GM19238 (cell line): ENCODE data around the gene NTRK2.

Experiments used
- DNase-seq: peaks from one replicate; pipeline ENCODE4 v3.0.0; 2011; ENCODE audit warnings: low spot score; ENCODE audit not compliant: insufficient read length

The NTRK2 gene

DNA sequence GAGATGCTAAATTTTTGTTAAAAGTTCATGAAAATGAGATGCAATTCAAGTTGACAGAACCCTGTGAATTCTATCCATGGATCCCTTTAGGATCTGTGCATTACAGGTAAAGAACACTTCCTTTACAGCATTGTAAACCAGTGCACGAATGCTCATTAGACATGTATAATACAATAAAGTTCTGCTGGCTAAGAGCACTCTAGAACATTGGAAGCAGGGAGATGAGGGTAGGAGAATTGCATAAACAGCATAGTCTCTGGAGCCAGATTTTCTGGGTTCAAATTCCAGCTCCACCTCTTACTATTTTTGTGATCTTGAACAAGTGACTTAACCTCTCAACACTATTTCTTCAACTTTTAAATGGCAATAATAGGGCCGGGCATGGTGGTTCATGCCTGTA lies 300.2 kb downstream of the NTRK2 start:
- no peak for DNase-seq

GRCh38 chr9:84970432-84970831 lies 300.9 kb downstream of the NTRK2 start:
- no peak for DNase-seq

DNA sequence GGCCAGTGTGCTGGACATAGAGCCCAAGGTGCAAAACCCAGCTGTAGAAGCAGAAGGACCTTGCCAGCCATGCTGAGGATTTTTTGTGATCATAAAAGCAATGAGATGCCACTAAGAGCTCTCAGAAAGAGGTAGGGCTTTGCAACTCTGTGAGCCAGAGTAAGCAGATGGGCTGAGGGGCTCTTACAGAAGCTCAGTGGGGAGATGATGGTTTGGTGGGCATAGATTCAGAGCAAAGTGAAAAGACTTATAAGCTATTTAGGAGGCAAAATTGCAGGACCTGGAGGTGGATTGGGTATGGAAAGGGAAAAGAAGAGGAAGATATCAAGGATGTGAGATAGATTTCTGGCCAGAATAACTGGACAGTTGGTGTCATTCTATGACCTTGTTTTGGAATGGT lies 302.0 kb downstream of the NTRK2 start:
- DNase-seq: no peak

DNA sequence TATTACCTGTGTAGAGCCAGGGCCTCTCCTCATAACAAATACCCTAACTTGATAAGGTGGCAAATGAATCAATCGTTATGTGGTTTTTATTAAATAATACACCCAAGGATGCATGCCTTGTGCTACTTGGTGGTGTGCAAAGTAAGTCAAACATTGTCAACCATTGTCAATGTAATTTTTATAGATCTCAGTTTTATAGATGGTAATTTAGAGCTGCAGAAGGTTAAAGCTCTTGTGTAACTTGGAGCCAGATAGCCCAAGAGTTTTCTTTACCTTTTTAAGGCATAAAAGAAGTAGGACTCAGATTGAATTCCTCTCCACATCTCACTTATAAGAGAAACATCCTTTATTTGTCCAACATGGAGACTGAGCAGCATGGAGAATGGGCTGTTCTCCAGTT lies 304.7 kb downstream of the NTRK2 start:
- no peak for DNase-seq

GRCh38 chr9:84974855-84975254 lies 305.3 kb downstream of the NTRK2 start:
- DNase-seq: no peak

GRCh38 chr9:84975926-84976325 lies 306.4 kb downstream of the NTRK2 start:
- DNase-seq: no peak

DNA sequence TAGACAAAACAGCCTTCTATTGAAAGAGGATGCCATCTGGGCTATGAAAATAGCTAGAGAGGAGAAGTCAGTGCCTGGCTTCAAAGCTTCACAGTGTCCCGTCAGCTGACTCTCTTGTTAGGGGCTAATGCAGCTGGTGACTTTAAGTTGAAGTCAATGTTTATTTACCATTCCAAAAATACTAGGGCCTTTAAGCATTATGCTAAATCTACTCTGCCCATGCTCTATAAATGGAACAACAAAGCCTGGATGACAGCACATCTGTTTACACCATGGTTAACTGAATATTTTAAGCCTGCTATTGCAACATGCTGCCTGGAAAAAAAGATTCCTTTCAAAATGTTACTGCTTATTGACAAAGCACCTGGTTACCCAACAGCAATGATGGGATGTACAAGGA lies 309.1 kb downstream of the NTRK2 start:
- DNase-seq: no peak

DNA sequence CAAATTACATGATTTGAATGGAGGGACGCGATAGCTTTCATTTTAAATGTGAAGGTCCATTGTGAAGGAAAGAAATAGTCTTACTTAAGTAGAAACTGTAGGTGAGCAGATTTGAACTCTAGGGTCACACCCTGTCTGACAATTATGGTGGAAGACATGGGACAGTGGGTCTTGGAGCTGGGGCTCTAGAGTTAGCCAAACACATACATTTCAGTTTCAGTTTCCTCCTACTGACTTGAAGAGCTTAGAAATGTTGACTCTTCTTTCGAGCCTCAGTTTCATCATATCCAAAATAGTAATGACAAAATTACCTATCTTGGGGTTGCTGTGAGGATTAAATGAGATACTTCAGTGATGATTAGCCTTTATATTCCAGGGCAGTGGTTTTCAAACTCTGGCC lies 314.2 kb downstream of the NTRK2 start:
- DNase-seq: no peak

GRCh38 chr9:84988621-84989020 lies 319.1 kb downstream of the NTRK2 start:
- no peak for DNase-seq

DNA sequence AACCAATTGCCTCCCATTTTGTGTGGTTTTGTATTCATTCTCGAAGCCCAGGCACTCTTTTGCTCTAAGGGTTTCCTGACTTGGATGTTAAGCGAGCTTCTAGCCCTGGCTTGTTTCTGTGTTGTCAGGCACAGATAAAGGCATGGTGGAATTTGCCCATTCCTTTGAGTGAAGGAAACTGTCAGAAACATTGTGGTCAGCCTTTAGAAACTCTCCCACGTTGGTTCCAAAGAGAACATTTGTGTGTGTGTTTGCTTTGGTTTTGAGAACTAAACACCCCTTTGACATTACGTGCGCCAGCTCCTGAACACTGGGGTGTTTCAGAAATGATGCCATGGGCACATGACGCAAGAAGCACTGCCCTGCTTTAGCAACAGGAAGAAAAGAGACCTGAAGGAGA lies 320.9 kb downstream of the NTRK2 start:
- DNase-seq: no peak

DNA sequence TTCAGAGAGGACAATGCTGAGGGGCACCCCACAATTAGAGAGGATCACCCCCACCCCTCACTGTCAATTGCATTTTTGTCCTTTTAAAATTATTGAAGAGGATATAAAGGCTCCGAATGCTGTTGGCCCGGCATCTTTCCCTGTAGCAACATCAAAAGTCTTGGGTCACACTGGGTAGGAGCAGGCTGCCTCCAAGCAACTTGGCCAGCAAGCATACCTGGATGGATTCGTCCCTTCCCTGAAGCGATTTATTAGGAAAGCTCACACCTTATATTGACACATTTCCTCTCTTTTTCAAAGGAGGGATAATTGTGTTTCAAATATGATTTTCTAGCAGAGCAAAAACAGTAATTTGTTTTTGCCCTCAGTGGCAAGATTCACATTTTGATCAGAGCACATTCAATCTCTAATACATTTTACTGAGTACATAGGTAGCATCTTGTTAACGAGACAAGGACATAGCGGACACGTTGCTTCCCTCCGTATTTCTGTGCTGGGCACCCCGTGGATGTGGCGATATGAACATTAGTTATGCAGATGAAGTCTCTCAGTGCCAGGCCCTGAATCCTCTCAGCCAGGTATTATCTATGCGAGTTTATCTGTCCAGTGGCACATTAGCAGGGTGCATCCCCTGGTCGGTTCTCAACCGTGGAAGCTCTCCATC lies 321.5 kb downstream of the NTRK2 start:
- DNase-seq: no peak

DNA sequence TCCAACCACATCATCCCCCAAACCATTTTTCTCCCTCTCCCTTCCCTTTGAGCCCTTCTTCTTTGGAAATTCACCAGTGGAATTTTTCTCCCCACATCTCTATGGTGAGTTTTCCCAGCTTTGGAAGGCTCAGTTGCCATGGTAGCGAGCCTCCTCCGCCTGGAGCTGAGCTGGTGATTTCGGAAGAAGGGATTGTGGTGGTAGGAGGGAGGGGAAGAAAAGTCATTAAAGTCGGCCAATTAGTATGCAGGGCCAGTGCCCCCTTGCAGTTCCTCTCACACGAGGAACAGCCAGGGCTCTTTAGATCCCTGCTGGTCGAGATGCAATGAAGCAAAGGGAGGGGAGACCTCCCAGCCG lies 322.0 kb downstream of the NTRK2 start:
- no peak for DNase-seq

DNA sequence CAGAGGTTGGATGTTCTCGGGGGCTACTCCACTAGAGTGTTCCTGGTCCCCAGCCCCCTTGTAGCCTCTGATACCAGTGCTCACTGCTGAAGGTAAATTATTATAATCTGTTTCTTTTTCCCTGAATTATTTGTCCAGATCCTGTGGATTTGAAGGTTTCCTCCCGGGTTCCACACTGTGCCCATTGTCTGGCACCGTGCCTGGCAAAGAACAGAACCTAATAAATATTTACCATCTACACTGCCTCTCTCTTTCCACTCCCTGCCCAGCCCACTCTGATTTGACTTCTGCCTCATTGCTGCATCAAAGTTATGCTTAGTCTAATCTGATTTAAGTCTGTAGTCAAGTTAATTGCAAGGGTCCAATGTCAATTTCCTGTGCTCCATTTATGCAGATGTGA lies 322.9 kb downstream of the NTRK2 start:
- no peak for DNase-seq

GRCh38 chr9:84993105-84993504 lies 323.6 kb downstream of the NTRK2 start:
- no peak for DNase-seq

GRCh38 chr9:84996029-84996428 lies 326.5 kb downstream of the NTRK2 start:
- DNase-seq: no peak

DNA sequence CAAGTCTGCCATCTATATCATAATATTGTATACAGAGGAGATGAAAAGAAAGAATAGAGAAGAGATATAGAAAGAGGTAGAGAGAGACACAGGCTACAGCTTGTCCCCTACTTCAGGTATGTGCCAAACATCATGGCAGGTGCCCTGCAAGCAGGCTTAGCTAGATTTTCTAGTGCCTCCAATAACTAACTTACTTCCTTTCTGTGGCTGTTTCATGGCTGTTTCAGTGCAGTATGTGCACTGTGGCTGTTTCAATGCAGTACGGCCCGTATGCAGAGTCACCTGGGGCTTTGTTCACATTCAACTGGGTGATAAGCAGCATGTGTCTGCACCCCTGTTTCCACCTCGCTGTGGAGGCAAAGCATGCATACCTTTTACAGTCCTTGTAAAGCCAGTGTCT lies 327.2 kb downstream of the NTRK2 start:
- no peak for DNase-seq

DNA sequence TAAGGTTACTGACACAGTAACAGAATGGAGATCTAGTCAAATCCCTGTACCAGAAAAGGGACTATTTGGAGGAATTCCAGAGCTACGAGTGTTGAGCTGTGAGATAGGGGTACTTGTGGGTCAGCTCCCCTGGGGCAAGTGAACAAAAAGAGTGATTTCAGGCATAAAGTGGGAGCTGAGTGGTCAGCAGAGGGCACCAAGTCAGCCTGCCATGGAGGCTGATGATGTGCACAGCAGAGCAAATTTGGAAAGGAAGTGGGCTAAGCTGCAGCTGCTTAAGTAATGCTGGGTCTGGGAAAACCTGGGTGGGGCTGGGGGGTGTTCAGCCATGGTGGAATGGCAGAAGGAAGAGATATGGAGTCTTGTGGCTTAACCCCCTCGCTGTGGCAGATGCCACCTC lies 327.9 kb downstream of the NTRK2 start:
- no peak for DNase-seq

DNA sequence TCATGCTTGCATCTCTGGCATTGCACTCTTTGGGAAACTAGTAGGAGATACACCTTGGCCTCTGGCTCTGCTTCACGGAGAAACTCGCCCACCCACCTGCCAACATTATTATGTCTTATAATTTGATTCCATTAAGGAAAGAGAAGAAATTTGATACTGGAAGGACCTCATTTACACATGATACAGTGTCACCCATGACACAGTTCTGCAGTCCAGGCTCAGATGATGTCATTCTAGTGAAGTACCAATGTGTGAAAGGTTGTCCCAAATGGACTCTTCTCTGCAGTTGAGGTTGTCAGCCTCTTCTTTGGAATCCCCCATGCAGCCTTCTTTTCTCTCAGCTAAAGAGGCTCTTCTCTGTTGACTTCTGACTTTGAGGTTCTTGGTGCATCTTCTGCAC lies 329.1 kb downstream of the NTRK2 start:
- DNase-seq: no peak

DNA sequence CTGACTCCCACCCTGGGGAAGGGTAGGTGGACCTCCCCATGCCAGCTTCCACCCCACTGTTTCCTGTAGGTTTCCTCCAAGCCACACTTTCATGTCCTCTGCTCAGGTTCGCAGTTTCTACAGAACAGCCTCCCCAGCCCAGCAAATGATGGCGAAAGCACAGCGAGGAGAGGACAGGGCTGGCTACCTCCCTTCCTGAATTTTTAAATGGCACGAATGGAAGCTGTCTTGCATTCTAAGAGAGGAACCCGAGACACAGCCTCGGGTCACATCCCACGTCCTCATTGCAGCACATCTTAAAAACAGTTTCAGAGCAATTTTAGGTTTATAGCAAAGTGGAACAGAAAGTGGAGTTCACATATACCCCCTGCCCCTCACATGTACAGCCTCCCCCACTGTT lies 330.3 kb downstream of the NTRK2 start:
- no peak for DNase-seq

- DNase-seq: no peak
Measured at GRCh38 chr9:85001925-85002324, 332.4 kb downstream of the NTRK2 start.

DNA sequence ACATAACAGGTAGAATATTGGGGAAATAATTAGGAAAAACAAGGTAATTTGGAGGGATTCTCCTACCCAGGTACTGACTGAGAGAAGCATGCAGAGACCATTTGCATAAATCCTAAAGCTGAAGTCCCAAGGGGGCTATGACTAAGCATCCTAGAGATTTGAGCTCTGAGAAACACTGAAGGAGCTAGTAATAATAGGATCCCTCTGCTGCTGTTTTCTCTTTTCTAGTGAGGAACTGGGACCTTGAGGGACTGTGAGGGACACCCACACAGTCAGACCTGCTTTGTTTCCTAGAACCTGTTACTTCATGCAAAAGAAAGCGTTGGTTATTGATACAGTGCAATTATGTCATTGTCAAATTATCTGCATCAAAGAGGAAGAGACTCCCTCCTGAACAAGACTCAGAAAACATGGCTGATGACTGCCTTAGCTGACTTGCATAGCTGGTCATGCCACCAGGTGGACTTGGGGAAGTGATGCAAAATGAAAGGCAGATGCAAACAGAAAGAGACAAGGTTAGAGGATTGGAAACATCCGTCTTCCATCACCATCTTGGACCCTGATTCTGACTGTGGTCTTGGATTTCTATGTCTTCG lies 335.4 kb downstream of the NTRK2 start:
- no peak for DNase-seq

DNA sequence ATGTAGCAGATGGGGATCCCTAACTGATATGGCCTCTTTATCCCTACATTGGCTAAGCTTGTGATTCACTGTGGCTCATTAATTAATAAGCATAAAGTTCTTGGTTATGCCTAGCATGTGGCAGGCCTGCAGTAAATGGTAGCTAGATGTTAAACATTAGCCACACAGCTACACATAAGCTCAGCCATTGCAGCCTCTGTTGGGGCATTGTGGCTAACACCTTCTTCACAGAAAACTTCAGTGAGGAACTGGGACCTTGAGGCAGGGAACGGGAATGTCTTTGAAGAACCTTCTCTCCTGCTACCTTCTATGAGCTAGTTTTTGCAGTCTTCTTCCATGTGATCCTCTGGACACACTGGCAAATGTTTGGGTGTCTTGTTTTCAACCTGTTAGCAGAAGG lies 338.2 kb downstream of the NTRK2 start:
- no peak for DNase-seq

GRCh38 chr9:85008215-85008614 lies 338.7 kb downstream of the NTRK2 start:
- DNase-seq: no peak

GRCh38 chr9:85009251-85009650 lies 339.7 kb downstream of the NTRK2 start:
- DNase-seq: peak; percentile 3
